Activated CD8-positive, alpha-beta memory T cell treated with anti-CD3 and anti-CD28 coated beads, Interleukin-2, amount 50 U/mL, for 1 hour (primary cell): ENCODE data around the gene NIPA2.

Source experiments
- DNase-seq: peaks from one replicate; pipeline ENCODE4 v3.0.0-alpha.2; 2020; ENCODE audit errors: extremely low read depth

The NIPA2 gene

DNA sequence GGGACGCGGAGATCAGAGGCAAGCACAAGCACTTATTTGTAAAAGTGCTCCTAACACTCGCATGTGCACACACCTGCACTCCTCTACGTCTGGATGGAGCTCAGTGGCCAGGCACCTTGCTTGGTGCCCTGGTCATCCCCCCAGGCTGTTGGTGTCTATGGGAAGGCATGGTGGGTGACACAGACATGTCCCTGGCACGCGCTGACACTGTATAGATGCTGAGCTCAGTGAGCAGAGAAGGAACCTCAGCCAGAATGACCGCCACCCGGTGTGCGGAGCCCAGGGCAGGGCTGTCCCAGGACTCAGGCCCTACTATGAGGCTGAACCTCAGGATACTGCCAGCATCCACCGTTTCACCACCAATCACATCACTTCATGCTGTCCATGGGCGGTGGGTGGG is 64.5 kb downstream of the NIPA2 start:
- DNase-seq: no peak

DNA sequence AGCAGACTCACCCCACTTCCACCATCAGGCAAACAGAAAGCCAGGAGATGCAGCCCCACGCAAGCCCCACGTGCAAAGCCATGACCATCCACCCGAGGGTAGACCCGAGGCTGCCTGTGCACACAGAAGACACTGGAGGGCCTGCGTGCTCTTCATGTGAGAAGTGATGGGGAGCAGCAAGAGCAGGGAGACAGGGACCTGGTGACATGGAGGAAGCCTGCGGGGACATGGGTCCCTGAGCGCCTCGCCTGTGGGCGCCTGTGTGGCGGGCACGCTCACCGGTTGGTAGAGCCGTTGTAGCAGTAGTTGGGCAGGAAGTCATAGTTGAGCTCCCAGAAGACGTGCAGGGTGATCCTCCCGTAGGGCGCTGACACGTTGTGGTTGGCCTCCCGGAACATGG is 65.0 kb downstream of the NIPA2 start:
- DNase-seq: no peak

DNA sequence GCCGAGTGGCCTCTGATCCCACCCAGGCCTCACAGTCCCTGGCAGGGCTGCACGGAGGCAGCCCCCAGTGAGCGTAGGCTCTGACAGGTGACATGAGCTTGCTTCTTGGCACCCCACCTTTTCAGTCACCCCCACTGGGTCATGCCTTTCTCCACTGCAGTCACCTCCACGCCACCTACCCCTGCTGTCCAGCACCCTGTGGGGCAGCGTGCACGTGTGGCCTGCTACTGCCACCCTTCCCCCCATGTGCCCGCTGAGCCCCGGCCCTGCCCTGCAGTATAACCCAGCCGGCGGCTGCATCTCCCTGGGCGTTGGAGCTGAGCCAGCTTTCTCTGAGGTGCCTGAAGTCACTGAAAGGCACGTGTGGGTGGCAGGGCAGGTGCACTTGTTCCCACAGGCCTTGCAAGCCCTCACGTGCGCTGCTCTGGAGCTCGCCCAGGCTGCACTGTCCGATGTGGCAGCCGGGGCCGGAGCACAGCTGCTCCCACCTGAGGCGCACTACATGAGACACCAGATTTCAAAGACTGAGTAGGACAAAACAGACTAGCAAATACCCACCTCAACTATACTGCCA is 65.6 kb downstream of the NIPA2 start:
- no peak for DNase-seq

DNA sequence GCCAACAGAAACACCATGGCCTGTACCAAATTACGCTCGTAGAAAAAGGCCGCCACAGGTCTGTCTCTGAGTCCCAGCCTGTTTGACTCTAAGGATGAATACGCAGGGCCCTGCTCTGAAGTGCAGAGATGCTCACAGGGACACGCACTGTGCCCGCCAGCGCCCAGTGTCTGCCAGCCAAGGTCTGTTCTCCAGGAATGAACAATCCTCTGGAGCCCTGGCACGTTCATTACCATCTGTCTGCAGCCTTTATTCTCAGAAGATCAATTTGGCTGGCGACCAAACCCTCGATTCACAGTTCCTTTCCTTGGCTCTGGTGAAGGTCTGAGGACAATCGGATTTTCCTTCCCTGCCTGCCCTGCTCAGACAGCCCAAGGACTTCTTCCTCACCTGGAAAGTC is 66.3 kb downstream of the NIPA2 start:
- no peak for DNase-seq

DNA sequence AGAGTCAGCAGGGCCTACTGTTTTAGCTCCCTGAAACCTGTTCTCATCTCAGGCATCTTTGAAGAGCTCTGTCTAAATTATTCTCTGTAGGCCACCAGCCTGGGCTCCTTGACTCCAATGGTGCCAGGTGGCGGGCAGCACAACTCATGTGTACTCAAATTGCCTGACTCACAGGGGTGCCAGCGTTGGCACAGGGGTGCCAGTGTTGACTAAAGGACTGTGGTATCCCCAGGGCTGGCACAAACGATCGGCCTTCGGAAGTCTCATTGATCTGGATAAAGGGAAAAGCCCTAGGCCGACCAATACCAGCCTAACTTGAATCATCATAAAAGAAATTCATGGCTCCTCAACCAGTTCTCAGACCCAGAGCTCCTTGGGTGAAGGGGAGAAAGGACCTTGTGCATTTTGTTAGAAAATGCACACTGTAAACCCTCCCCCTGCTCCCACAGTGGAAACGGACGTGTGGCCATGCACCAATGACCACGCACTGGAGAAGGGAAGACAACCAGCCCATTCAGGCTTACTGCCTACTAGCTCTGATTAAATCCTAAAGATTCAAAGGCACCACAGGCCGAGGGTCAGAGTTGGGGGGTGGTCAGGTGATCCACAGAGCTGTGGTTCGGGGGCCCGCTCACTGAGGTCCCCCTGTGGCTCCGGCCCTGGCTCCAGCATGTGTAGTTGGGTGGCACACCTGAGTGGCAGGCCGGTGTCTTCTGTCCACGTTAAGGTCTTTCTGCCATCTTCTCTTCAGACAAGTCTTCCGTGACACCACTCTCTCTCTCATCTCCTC is 68.9 kb downstream of the NIPA2 start:
- no peak for DNase-seq

DNA sequence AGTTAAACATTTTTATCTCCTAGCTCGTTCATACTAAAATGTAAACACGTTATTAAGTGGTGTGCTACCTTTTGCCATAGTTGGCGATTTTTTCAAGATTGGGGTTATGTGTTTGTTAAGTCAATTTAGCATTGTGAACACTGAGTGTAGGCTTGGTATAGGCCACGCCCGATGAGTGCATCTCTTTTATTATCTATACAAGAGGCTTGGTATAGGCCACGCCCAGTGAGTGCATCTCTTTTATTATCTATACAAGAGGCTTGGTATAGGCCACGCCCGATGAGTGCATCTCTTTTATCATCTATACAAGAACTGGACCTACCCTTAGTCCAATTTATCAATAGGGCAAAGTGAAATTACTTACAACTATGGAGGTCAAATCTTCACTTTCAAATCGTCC is 70.4 kb downstream of the NIPA2 start:
- DNase-seq: no peak

DNA sequence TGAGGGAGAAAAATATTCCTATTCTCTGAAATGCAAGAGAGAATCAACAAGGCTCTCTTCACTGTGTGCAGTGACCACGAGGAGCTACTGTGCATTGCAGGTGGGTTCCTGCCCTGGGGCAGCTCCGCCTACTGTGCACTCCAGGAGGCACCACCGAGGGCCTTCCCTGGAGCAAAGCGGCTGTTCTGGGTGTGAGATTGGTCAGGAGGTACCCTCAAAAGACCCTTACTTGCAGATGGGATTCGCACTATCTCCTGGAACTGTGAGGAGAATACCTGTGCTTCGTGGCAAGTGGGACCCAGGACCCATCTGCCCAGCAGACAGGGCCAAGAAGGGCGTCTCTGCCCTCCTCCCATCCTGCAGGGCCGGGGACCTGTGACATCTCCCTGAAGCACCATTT is 72.8 kb downstream of the NIPA2 start:
- DNase-seq: no peak

DNA sequence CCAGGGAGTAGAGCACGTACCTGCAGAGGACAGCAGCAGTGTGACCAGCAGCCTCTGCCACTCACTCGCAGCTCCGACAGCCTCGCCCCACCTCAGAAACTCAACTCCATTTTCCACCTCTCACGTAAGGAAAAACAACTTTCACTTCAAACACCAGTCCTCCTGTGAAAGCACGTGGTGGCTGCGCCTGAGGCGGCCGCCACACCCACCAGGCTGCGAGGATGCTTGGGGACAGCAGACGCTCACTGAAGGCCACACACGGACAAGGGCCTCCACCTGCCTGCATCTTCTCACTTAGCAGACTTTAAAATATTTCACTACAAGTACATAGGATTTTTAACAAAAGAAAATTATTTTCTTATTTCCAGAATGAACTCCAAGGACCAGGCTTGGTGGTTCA is 73.8 kb downstream of the NIPA2 start:
- no peak for DNase-seq

DNA sequence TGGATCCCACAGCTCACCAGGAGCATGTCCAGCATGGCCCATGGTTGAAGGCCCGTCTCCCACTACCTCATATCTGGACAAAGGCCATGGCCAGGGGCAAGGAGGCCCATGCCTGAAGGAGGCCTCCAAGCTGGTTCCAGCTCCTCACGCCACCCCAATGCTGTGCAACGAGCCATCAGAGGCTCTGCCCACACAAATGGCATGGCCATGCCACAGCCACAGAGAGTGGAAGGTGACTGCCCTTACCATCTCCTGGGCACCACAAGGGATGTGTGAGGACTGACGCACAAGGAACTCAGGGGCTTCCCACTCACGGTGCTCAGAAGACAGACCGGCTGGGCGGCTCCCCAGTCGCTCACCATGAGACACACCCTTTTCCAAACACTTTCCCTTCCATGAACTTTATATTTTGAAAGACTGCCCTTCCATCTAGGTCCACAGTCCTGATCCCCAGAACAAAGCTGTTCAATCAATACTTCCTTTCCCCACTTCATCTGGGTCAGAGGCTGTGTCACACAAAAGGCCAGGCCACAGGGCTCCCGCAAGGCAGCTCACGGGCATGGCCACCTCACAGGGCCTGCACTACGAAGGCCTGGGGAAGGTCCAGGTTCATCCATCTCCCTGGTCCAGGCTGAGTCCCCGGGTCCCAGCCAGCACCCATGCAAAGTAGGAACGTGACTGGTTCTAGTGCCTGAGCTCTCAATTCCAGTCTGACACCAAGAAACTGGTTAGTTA is 75.3 kb downstream of the NIPA2 start:
- no peak for DNase-seq

DNA sequence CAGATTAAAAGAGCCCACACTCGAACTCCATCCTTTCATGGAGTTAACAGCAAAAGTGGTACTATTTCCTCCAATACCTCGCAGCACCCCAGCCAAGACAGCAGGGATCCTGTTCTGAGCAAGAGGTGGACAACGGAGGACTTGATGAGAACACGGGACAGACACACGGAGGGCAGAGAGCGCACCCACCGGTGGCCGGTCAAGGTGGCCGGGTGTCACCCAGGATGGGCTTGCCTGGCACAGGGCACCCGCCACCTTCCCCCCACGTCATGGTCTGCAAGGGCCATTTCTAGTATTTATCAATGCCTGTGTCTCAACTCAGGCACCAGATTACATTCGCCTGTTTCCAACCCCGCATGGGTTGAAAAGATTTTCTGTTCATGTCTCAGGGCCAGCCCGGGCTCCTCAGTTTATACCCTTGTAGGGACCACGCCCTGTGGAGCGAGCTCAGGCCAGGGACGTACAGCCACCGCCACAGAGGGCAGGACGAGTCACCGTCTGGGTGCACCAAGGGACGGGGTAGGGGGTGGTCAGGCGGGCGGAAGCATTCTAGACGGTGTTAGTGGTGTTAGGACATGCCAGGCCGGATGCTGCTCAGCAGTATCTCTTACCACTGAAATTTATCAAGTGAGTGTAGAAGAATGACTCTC is 77.5 kb downstream of the NIPA2 start:
- no peak for DNase-seq

DNA sequence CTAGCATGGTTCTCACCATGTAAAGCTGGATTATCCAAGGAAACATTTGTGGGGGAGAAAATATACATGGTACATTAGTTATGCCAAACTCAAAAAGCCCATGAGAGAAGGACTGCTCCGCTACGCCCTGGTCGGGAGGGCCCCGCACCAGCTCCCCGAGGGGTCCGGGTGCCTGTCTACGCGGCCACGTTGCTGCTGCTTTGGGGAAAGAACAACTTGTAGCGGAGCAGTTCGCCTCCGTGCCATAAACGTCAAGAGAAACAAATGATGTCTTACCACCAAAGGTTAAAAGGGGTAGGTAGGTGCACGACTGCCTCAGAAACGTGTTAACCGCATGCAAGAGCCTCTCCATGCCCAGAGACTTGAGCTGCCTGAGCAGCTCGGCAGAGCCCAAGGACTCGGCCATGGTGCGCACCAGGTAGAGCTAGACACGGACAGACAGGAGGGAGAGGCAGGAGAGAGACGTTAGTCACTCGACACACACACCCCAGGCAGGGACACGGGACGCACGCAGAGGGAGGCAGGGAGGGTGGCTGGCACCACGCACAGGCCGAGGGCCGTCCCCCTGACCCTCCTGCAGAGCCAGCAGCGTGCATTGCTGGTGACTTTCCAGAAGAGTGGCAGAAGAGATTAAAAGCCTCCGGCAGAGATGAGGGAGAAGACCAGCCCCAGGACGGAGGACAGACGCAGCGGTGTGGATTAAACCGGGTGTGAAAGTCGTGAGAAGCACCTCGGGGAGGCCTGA is 78.3 kb downstream of the NIPA2 start:
- DNase-seq: no peak

DNA sequence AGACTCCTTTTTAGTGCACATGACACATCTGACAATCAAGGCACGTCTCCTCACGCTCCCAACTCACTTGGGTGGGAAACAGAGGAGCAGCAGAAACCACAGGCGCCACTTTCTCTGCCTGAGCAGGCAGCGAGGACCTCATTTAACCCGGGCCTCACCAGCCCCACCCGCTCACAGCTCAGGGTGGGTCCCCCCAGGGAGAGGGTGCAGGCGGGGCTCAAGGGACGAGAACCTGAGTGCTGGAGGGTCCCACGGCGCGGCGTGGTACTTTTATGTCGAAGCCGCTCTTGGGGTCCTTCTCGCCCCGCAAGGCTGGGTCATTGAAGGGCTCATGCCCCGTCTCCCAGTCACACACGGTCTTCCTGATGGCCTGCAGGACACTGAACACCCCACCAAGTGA is 79.1 kb downstream of the NIPA2 start:
- DNase-seq: no peak
